IPS DF 6.9 (cell line): ENCODE results near the gene FKBP3.
A peak's percentile ranks its signal among the peaks of the same experiment; 100 is the strongest.
"Not testable (repeated sequence)": the region's sequence is repeated elsewhere in the genome, so short reads cannot be mapped to it uniquely, and the experiment has no call there.

Experiments
- DNase-seq: peaks from one replicate; pipeline ENCODE4 v3.0.0-alpha.2; 2013; ENCODE audit warnings: low read depth, low spot score
- H3K27ac ChIP-seq: one replicate; pipeline ENCODE4 v1.5.1; 2013; ENCODE audit warnings: low read length, control low read depth
- H3K27me3 ChIP-seq: 2 replicates; pipeline ENCODE4 v1.6.1; 2013; ENCODE audit warnings: mild to moderate bottlenecking, low read length; ENCODE audit not compliant: control insufficient read depth, insufficient read depth
- H3K36me3 ChIP-seq: 2 replicates; pipeline ENCODE4 v1.6.1; 2013; ENCODE audit warnings: low read length; ENCODE audit not compliant: control insufficient read depth, insufficient read depth
- H3K4me1 ChIP-seq: 2 replicates; pipeline ENCODE4 v1.6.1; 2013; ENCODE audit warnings: low read length; ENCODE audit not compliant: control insufficient read depth, insufficient read depth
- H3K4me3 ChIP-seq: 2 replicates; pipeline ENCODE4 v1.5.1; 2013; ENCODE audit warnings: mild to moderate bottlenecking, low read length
- H3K9me3 ChIP-seq: 2 replicates; pipeline ENCODE4 v1.6.1; 2013; ENCODE audit warnings: low read length, inconsistent platforms; ENCODE audit not compliant: control insufficient read depth, insufficient read depth
- WGBS: extraction: QIAGEN DNeasy Blood & Tissue Kit; methylation state at CpG from one replicate; pipeline ENCODE4 v1.1.7; 2013; ENCODE audit warnings: mixed read lengths, missing lambda C conversion rate; ENCODE audit not compliant: insufficient read length, insufficient coverage; 5-methylcytosine and 5-hydroxymethylcytosine counted together

FKBP3 gene

GRCh38 chr14:45134051-45134958 lies at the start of gene FKBP3:
Gene FKBP3 (minus strand): TSS chr14:45134481. CDS start chr14:45134456, 25 bp downstream.
- H3K9me3 ChIP-seq: no peaks in the 10 kb centered on the region
- H3K27me3 ChIP-seq: no peaks in the 10 kb centered on the region
- H3K4me1 ChIP-seq: no peaks in the 10 kb centered on the region
- H3K27ac ChIP-seq: no peak within 1 kb of the TSS
- H3K36me3 ChIP-seq: no peaks in the 10 kb centered on the region; the same call in 1 of the 2 replicates
- WGBS: no CpG with 5 or more reads among the region's 53 CpGs
- H3K4me3 ChIP-seq: peak within 1 kb of the TSS; percentile 82; the same call in 1 of the 2 replicates
- peak; percentile 92 for DNase-seq

GRCh38 chr14:45181806-45182205 lies 47.5 kb upstream of the FKBP3 start:
- Histone ChIP-seq H3K4me3 (no peak overlapping the region), H3K4me1 (no peaks in the 10 kb centered on the region), H3K27ac (no peak overlapping the region), H3K9me3 (no peaks in the 10 kb centered on the region), H3K36me3 (no peaks in the 10 kb centered on the region), H3K27me3 (no peaks in the 10 kb centered on the region)
- DNase-seq: no peak
- WGBS: no CpG with 5 or more reads among the region's 3 CpGs

GRCh38 chr14:45181329-45181728 lies 47.0 kb upstream of the FKBP3 start:
- DNase-seq: no peak
- Histone ChIP-seq H3K27ac (no peak overlapping the region), H3K9me3 (no peaks in the 10 kb centered on the region), H3K4me1 (no peaks in the 10 kb centered on the region), H3K4me3 (no peak overlapping the region), H3K27me3 (no peaks in the 10 kb centered on the region), H3K36me3 (no peaks in the 10 kb centered on the region)
- WGBS: no CpG with 5 or more reads among the region's 5 CpGs

- no peak for DNase-seq
- H3K36me3 ChIP-seq: no peaks in the 10 kb centered on the region
- no CpG with 5 or more reads among the region's 5 CpGs for WGBS
- no peaks in the 10 kb centered on the region for H3K4me1 ChIP-seq
- H3K27me3 ChIP-seq: no peaks in the 10 kb centered on the region
- no peak overlapping the region for H3K4me3 ChIP-seq
- no peak overlapping the region for H3K27ac ChIP-seq
- no peaks in the 10 kb centered on the region for H3K9me3 ChIP-seq
Measured at GRCh38 chr14:45177076-45177475, 42.8 kb upstream of the FKBP3 start.

- Histone ChIP-seq H3K9me3 (no peaks in the 10 kb centered on the region), H3K4me1 (no peaks in the 10 kb centered on the region), H3K4me3 (no peak overlapping the region), H3K27ac (no peak overlapping the region), H3K27me3 (no peaks in the 10 kb centered on the region), H3K36me3 (no peaks in the 10 kb centered on the region)
- DNase-seq: no peak
Measured at GRCh38 chr14:45169906-45170305, 35.6 kb upstream of the FKBP3 start.

GRCh38 chr14:45156067-45156466 lies 21.8 kb upstream of the FKBP3 start:
- H3K36me3 ChIP-seq: no peaks in the 10 kb centered on the region
- DNase-seq: no peak

GRCh38 chr14:45150386-45150890 lies 16.2 kb upstream of the FKBP3 start:
- H3K4me1 ChIP-seq: no peaks in the 10 kb centered on the region
- no peak overlapping the region for H3K27ac ChIP-seq
- H3K36me3 ChIP-seq: no peaks in the 10 kb centered on the region
- WGBS: no CpG with 5 or more reads among the region's 4 CpGs
- H3K27me3 ChIP-seq: no peaks in the 10 kb centered on the region
- no peak overlapping the region for H3K4me3 ChIP-seq
- no peaks in the 10 kb centered on the region for H3K9me3 ChIP-seq
- no peak for DNase-seq

More at GRCh38 chr14:45156067-45156466, 21.8 kb upstream of the FKBP3 start:
- Histone ChIP-seq H3K27me3 (no peaks in the 10 kb centered on the region), H3K9me3 (no peaks in the 10 kb centered on the region), H3K27ac (no peak overlapping the region), H3K4me1 (no peaks in the 10 kb centered on the region), H3K4me3 (no peak overlapping the region)

GRCh38 chr14:45149602-45150001 lies 15.3 kb upstream of the FKBP3 start:
- no peaks in the 10 kb centered on the region for H3K27me3 ChIP-seq
- no peaks in the 10 kb centered on the region for H3K36me3 ChIP-seq
- WGBS: no CpG with 5 or more reads among the region's 3 CpGs
- no peak overlapping the region for H3K27ac ChIP-seq
- no peak overlapping the region for H3K4me3 ChIP-seq
- no peak for DNase-seq
- H3K4me1 ChIP-seq: no peaks in the 10 kb centered on the region
- H3K9me3 ChIP-seq: no peaks in the 10 kb centered on the region

GRCh38 chr14:45145214-45145613 lies 10.9 kb upstream of the FKBP3 start:
- Histone ChIP-seq H3K4me3 (no peak overlapping the region), H3K36me3 (no peaks in the 10 kb centered on the region), H3K9me3 (no peaks in the 10 kb centered on the region), H3K4me1 (no peaks in the 10 kb centered on the region), H3K27ac (no peak overlapping the region), H3K27me3 (no peaks in the 10 kb centered on the region)
- no peak for DNase-seq
- WGBS: no CpG with 5 or more reads among the region's 3 CpGs

GRCh38 chr14:45144658-45145057 lies 10.4 kb upstream of the FKBP3 start:
- H3K27me3 ChIP-seq: no peaks in the 10 kb centered on the region
- H3K36me3 ChIP-seq: no peaks in the 10 kb centered on the region
- DNase-seq: no peak
- H3K4me3 ChIP-seq: no peak overlapping the region
- no peaks in the 10 kb centered on the region for H3K9me3 ChIP-seq
- H3K4me1 ChIP-seq: no peaks in the 10 kb centered on the region
- H3K27ac ChIP-seq: no peak overlapping the region

GRCh38 chr14:45142083-45142482 lies 7.8 kb upstream of the FKBP3 start:
- not testable (repeated sequence) for H3K27ac ChIP-seq, H3K9me3 ChIP-seq, DNase-seq, H3K4me3 ChIP-seq, H3K27me3 ChIP-seq, H3K4me1 ChIP-seq, H3K36me3 ChIP-seq
- WGBS: no CpG with 5 or more reads among the region's 8 CpGs
